Articular chondrocyte of knee joint (primary cell): Measurements from ENCODE around the gene PGR. TPM values are rescaled to one million over a fixed set of nuclear protein-coding genes. Genes with fewer than 3 reads are reported as not detected.

Source experiments
- total RNA-seq: library from RNA; depleted of rRNA; stranded (reverse); fragments of >200 nt; gene quantifications from 2 replicates; pipeline ENCODE4 v1.2.3, GENCODE V29; 2012

PGR gene
- total RNA-seq = 0.26 and 0.86 TPM in 2 replicates

DNA sequence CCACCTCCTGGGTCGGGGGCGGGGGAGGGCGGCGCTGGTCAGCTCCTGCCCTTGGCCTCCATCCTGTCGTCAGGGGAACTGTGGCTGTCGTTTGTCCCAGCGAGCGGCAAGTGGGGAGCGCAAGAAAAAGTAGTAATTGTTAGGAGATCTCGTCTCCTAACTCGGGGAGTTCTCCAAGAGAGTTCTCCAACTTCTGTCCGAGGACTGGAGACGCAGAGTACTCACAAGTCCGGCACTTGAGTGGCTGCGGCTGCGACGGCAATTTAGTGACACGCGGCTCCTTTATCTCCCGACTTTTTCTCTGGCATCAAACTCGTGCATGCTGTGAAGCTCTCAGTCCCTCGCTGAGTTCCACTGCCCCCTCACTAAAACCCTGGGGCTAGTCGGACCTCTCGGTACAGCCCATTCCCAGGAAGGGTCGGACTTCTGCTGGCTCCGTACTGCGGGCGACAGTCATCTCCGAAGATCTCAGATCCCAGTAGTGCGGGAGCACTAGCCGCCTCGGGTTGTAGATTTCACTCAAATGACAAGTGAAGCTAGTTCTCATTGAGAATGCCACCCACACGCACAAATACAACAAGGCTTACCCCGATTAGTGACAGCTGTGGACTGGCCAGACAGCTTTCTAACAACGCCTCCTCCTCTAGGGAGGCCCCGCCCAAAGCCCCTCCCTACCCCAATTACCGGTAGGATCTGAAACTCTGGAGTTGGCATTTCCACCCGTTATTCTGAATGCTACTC is at the start of gene PGR:
Gene PGR (minus strand): TSS at position 611 of the 741 bp plus-strand sequence. CDS start 743 bp downstream, outside the sequence.

